ENCODE results near the gene SGCE.

- TF ChIP-seq CTCF (conservative IDR thresholded peaks at IDR 0.05; ENCODE audit: low read length) (no peak), EZH2phosphoT487 (IDR thresholded peaks at IDR 0.05; ENCODE audit: borderline replicate concordance) (no peak)
These were observed 99.9 kb downstream of the SGCE start for GRCh38 chr7:94556028-94556427.

Measured in Loucy (cell line).